Mesothelial cell of epicardium (in vitro differentiated cells): ENCODE data around the gene OR6N1. TPM values are rescaled to one million over a fixed set of nuclear protein-coding genes. Genes with fewer than 3 reads are reported as not detected.

Experiments
- DNase-seq, 2 experiments: peaks; one replicate each; pipeline ENCODE4 v3.0.0; 2021; ENCODE audit warnings: low spot score in 2 of 2; ENCODE audit not compliant: unreplicated experiment in 2 of 2
- H3K27ac Mint-ChIP-seq: 2 replicates; pipeline ENCODE4 v1.8.0; 2021; ENCODE audit warnings: mixed read lengths
- H3K27me3 Mint-ChIP-seq: 2 replicates; pipeline ENCODE4 v1.8.0; 2021; ENCODE audit warnings: low read depth, mixed read lengths
- H3K36me3 Mint-ChIP-seq: 2 replicates; pipeline ENCODE4 v1.8.0; 2021; ENCODE audit warnings: mixed read lengths
- H3K4me1 Mint-ChIP-seq: 2 replicates; pipeline ENCODE4 v1.8.0; 2021; ENCODE audit warnings: mixed read lengths
- H3K4me3 Mint-ChIP-seq: 2 replicates; pipeline ENCODE4 v1.8.0; 2021; ENCODE audit warnings: mild to moderate bottlenecking, moderate library complexity, mixed read lengths
- H3K9me3 Mint-ChIP-seq: 2 replicates; pipeline ENCODE4 v1.8.0; 2021; ENCODE audit warnings: mixed read lengths
- CTCF ChIP-seq: fragments of 200-600 bp; sonication (generic); IDR thresholded peaks from one replicate; pipeline ENCODE4 v1.5.0; 2021; ENCODE audit warnings: antibody characterized with exemption; ENCODE audit not compliant: unreplicated experiment
- total RNA-seq: library from RNA; stranded (reverse); gene quantifications from 3 replicates; pipeline ENCODE4 v1.2.1, GENCODE V29; 2021

The OR6N1 gene
- total RNA-seq, 1 donor from 2014 or later: not detected

GRCh38 chr1:158716335-158716734 is 55.7 kb downstream of the OR6N1 start:
- no peak for TF ChIP-seq CTCF
- H3K36me3 Mint-ChIP-seq: no peaks in the 10 kb centered on the region
- H3K4me1 Mint-ChIP-seq: no peaks in the 10 kb centered on the region
- H3K4me3 Mint-ChIP-seq: no peak overlapping the region
- H3K9me3 Mint-ChIP-seq: no peaks in the 10 kb centered on the region
- H3K27ac Mint-ChIP-seq: no peak overlapping the region
- peaks cover 21% of the 10 kb centered on the region for H3K27me3 Mint-ChIP-seq
- no peak for DNase-seq

- Mint-ChIP-seq H3K4me1 (no peaks in the 10 kb centered on the region), H3K36me3 (no peaks in the 10 kb centered on the region), H3K27ac (no peak overlapping the region), H3K27me3 (peaks cover 17% of the 10 kb centered on the region), H3K9me3 (no peaks in the 10 kb centered on the region), H3K4me3 (no peak overlapping the region)
- no peak for TF ChIP-seq CTCF
- no peak for DNase-seq
Observed at GRCh38 chr1:158714754-158715153, 57.2 kb downstream of the OR6N1 start.

Other genes starting within 250 kb of the OR6N1 start
- gene OR6Y1, start 217.8 kb downstream of the OR6N1 start, total RNA-seq: not detected in 3 replicates
- gene OR6P1, start 201.6 kb downstream of the OR6N1 start, total RNA-seq: not detected in 3 replicates
- not detected in 3 replicates for gene OR10X1, start 192.3 kb downstream of the OR6N1 start, total RNA-seq
- gene OR10Z1, start 166.9 kb downstream of the OR6N1 start, total RNA-seq: not detected in 3 replicates
- gene SPTA1, start 85.5 kb downstream of the OR6N1 start, total RNA-seq: 0.88 to 1.4 TPM (median 1.1 TPM) in 3 replicates
- gene OR6K2, start 71.5 kb downstream of the OR6N1 start, total RNA-seq: not detected in 3 replicates
- not detected in 3 replicates for gene OR6K3, start 51.5 kb downstream of the OR6N1 start, total RNA-seq
- gene OR6K6, start 17.5 kb downstream of the OR6N1 start, total RNA-seq: not detected in 3 replicates
- not detected in 3 replicates for gene OR6N2, start 9.0 kb upstream of the OR6N1 start, total RNA-seq
- gene MNDA, start 59.2 kb upstream of the OR6N1 start, total RNA-seq: not detected in 3 replicates
- 0.13 TPM in 1 of 3 replicates, not detected in the others for gene PYHIN1, start 159.4 kb upstream of the OR6N1 start, total RNA-seq
- gene IFI16, start 237.7 kb upstream of the OR6N1 start, total RNA-seq: 83.8 to 87.3 TPM (median 83.9 TPM) in 3 replicates